Liver (tissue), 3 donors: ENCODE data around the gene ENHO.

ENCODE experiments used
- ATF3 ChIP-seq: IDR thresholded peaks from 2 replicates; pipeline ENCODE4 v1.6.1; 2016; ENCODE audit warnings: antibody characterized with exemption
- GABPA ChIP-seq, 2 donors: IDR thresholded peaks in 1 of 2; conservative IDR thresholded peaks in 1 of 2; 2 replicates each; pipeline ENCODE4 v1.6.1; 2016; ENCODE audit warnings: antibody characterized with exemption in 2 of 2, mild to moderate bottlenecking in 1 of 2, moderate library complexity in 1 of 2
- MAX ChIP-seq: IDR thresholded peaks from 2 replicates; pipeline ENCODE4 v1.6.1; 2016; ENCODE audit warnings: antibody characterized with exemption
- RAD21 ChIP-seq, 2 donors: IDR thresholded peaks; 2 replicates each; pipeline ENCODE4 v1.6.1; 2016; ENCODE audit warnings: antibody characterized with exemption in 2 of 2, mild to moderate bottlenecking in 2 of 2
- TAF1 ChIP-seq: conservative IDR thresholded peaks from 2 replicates; pipeline ENCODE4 v1.6.1; 2016; ENCODE audit warnings: antibody characterized with exemption, mild to moderate bottlenecking
- YY1 ChIP-seq: IDR thresholded peaks from 2 replicates; pipeline ENCODE4 v1.6.1; 2016; ENCODE audit warnings: antibody characterized with exemption, mild to moderate bottlenecking
- TF ChIP-seq, protein P1 (sequence below): fragments of 150-350 bp; IDR thresholded peaks from 2 replicates; pipeline ENCODE4 v1.5.1; 2017; ENCODE audit warnings: improper control_type of control experiment, low read depth, low read length; ENCODE audit not compliant: missing input control
- donor health status: healthy.
- donor health status: healthy.

DNA sequence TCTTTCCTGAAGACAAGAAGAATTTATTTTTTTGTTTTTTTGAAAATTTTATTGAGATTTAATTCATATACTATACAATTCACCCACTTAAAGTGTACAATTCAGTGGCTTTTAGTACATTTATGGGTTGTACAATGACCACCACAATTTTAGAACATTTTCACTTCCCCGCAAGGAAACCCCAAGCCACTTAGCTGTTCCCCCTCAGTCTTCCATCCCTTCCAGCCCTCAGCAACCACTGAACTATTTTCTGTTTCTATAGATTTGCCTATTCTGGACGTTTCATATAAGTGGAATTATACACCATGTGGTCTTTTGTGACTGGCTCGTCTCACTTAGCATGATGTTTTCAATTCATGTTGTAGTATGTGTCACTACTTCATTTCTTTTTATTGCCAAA lies 36.2 kb downstream of the ENHO start:
- TF ChIP-seq, protein P1, sequence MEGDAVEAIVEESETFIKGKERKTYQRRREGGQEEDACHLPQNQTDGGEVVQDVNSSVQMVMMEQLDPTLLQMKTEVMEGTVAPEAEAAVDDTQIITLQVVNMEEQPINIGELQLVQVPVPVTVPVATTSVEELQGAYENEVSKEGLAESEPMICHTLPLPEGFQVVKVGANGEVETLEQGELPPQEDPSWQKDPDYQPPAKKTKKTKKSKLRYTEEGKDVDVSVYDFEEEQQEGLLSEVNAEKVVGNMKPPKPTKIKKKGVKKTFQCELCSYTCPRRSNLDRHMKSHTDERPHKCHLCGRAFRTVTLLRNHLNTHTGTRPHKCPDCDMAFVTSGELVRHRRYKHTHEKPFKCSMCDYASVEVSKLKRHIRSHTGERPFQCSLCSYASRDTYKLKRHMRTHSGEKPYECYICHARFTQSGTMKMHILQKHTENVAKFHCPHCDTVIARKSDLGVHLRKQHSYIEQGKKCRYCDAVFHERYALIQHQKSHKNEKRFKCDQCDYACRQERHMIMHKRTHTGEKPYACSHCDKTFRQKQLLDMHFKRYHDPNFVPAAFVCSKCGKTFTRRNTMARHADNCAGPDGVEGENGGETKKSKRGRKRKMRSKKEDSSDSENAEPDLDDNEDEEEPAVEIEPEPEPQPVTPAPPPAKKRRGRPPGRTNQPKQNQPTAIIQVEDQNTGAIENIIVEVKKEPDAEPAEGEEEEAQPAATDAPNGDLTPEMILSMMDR, result no peak
- TF ChIP-seq MAX (no peak), ATF3 (no peak), RAD21 (IDR thresholded peaks at IDR 0.05) (no peak), YY1 (no peak), GABPA (IDR thresholded peaks at IDR 0.05 in 1 of 2, conservative IDR thresholded peaks at IDR 0.05 in 1 of 2) (no peak), TAF1 (no peak)
